GM19397 (cell line): ENCODE data around the gene PARD3.

Source experiments
- ATAC-seq: cut with Tn5 transposase; IDR thresholded peaks from one replicate; pipeline ENCODE4 v1.9.1; 2021; ENCODE audit warnings: mild to moderate bottlenecking, moderate library complexity; ENCODE audit not compliant: unreplicated experiment

Gene PARD3

DNA sequence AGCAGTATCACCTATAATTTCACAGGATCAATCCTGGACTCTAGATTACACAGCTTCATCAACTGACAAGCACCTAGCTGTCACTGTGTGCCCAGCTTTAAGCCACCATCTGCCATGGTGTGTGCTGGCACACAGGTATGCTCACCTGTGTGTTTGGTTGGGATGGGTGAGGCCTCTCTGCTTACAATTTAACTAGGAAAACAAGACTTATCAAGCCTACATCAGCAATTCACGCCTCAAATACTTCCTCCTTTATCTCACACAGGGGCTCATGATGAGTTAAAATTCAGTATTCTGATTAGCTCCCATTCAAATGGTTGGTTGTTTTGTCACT, 608.2 kb downstream of the PARD3 start:
- ATAC-seq, result no peak

DNA sequence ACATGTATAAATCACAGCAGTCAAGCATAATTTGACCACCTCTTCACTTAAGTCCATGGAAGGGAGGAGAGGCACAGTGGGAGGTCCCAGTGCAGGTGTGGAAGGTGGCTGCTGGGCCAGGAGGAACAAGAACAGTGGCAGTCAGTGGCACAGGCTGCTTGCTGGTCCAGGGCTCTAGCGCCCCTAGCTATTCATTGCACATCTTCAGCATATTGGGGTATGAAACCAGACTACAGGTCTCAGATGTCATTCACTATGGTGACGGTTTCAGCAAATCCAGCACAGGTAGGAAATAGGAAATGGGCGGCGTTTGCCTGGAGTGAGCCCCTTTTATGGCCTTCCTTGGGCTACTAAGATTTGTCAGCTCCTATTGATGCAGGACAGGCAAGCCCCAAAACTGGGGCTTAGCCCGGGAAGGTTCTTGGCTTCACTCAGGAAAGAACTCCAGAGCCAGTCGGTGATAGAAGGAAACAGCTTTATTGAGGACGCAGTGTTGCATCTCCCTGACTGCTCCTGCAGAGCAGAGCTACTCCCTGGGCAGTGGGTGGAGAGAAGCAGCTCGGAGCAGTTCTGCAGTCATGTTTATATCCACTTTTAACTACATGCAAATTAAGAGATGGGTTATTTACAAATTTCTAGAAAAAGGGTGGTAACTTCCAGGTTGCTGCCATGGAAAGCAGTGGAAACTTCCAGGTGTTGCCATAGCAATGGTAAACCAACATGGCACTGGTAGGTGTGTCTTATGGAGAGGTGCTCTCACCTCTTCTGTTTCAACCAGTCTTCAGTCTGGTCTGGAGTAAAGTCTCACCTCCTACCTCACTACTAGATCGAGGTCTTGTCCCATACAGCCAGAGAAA, 608.8 kb downstream of the PARD3 start:
- ATAC-seq, result no peak

DNA sequence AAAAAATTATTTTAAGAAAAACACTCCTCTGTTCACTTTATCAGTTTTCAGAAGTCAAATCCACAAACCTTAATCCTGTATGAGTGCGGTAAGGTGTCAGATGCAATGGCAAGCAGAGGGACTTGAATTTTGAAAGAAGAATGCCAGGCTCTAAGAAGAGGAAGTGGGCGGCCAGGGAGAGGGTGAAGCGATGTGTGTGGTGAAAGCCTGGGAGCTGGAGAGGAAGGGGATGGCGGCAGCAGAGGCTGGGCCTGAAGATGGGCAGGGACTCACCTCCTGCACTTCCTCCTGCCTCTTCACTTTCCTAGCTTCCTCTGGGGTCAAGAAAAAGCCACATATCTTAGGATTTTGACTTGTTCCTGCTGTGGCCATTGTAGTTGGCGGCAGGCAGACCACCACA, 609.6 kb downstream of the PARD3 start:
- no peak for ATAC-seq

DNA sequence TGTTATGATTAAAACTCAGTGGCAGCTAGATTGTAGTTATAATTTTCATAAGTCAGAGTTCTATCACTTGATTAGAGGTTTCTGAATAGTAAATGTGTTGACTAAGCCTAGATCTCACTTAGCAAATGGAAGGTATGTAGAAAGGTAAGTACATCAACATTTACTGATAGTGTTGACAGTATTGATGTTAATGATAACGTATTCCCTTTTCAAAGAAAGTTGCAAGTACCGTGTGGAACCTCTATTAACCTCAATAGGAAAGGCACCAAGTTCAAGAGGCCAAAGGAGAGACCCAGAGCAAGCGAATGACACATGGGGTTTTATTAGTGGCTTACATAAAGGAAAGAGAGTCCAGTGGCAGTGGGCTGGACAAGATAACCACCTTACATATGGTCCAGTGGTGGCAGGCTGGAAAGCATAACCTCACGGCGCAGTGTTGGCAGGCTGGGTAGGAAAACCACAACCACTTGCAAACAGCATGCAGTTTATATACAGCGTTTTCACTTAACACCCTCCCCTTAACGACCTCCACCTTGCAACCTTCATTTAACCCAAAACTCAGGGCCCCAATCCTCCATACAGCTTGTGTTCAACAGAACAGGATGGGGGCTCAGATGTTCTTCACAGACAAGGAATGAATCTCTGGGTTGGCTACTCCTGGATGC, 611.0 kb downstream of the PARD3 start:
- no peak for ATAC-seq

DNA sequence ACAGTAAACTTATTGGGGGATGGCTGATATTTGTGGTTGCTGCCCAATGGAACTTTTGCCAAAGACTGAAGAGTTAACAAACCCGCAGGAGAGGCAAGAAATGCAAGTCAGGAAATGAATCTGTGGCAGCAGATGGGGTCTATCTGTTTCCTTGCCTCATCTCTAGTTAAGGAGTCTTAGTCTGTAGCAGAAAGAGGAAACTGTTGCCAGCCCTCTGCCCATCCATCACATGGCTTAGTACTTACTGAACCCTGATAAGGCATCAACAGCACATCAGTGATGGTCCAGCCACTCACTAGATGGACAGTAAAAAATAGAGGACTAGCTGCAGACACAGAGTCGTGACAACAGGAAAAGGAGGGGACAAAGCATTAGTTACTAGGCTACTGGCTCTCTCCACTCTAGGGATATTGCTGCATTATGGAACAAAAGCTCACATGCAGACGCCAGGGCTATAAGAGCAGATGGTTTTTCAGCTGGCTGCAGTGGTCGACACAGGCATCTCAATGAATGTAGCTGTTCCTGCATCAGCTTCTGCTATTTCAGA, 614.7 kb downstream of the PARD3 start:
- no peak for ATAC-seq

DNA sequence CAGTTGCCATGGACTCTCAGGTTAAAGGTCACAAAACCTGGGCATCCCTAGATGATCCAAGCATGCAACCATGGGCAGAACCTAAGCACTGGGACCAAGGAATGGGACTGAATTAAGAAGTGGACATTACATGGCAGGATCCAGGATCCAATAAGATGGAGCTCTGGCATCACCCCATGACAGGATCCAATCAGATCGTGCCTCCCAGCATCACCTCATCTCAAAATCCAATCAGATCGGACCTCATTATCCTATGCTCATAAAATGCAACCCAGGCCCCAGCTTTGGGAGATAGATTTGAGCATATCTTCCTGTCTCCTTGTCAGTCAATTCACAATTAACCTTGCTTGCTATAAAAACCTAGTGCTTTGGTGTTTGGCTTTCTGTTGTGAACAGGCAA, 616.1 kb downstream of the PARD3 start:
- no peak for ATAC-seq

DNA sequence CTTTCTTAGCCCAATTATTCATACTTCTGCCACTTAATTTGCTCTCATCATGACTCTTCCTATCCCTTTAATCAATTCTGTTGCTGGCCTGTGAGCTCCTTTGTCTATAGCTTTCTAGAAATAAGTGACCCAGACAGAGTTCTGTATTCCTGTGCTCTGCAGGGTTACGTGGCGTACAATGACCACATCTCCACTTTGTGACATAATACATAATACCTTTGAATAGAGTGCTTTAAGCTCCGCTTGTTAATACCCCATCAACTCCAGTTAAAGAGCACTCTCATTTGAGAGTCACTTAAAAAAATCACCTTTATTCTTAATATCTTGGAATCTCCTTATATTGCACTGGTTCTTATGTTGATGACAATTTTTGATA, 619.0 kb downstream of the PARD3 start:
- ATAC-seq, result no peak

DNA sequence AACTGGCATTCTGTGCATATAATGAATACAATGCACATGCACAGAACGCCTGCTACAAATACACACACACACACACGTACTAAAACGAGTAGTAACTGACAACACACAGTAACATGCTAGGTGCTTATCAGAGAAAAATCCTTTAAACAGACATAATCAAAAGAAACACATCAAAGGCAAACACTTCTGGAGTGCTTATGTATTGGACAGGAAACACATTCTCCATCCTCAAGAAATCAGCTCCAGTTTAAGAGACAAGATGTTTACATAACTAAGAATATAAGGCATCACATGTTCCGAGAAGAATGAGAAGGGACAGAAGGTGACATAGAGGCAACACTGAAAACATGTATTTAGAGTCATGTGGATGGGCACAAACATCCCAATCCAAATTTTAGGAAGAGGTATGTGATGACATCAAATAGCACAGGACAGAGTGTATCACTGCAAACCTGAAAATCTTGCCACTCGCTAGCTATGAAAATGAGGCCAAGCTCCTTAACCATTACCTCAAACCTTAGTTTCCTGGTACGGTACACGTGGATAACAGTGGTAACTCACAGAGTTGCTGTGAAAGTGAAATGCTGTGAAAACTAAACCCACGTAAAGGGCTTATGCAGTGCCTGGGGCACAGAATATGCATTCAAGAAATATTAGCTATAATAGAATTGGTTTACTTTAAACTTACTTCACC, 619.6 kb downstream of the PARD3 start:
- ATAC-seq, result no peak

DNA sequence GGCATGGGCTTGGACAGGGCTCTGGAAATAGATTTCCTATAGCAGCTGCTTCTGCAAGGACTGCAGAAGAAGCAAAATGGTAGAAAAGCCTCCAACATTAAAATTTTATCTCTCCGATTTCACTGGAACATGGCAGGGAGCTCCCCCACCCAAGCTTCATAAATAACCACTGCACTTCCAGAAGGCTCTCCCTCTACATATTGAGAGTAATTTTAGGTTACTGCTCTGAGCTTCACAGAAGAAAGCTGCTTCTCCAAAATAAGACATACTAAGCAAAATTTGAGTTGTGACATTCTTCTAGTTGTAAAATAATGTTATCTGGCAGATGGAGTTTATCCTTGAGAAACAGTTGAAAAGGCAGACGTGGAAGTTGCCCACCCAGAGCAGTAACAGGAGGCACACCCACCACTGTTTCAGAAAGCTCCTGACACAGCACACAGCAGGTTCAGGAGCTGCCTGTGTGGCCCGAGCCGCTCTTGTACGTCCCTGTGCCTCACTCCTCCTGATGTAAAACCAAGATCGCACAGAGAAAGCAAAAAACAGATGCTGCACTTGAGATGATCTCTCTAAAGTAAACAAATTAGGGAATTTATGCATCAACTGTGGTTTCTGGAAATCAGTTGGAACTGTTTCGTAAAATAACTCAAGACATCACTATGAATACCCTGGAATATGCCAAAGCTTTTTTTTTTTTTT, 621.0 kb downstream of the PARD3 start:
- ATAC-seq, result no peak

DNA sequence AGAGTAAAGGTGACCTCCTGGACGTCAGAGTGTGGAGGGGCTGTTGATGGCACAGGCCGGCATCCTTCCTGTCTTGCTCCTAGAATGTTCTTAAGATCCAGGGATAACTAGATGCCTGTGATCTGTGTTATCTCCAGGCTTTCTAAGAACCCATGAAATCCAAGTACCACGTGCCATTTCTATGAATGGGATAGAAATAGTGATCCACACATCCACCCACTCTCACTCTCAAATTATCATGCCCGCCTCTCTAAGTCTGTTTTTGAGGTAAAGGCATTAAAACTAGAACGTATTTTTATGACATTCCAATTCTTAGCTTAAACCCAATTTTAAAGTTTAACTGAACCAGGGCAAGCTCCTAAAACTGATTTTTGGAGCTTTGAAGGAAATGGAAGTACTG, 622.5 kb downstream of the PARD3 start:
- ATAC-seq, result no peak

DNA sequence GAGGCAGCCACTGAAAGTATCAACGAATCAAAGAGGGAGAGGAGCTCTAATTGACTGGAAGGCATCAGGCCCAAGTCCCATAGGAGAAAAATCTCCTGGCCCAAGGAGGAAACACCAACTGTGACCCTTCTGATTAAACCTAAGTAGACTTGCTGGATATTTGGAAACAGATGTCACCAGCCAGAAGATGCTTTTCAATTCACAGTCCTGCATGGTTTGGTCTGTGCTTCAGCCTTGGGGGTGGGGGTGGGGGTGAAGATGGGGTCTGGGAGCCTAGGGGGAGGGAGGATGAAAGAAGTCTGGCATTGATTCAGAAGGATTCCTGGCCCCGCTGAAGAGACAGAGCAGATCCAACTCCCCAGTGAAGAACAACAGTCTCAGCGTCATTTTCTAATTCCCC, 623.7 kb downstream of the PARD3 start:
- no peak for ATAC-seq

DNA sequence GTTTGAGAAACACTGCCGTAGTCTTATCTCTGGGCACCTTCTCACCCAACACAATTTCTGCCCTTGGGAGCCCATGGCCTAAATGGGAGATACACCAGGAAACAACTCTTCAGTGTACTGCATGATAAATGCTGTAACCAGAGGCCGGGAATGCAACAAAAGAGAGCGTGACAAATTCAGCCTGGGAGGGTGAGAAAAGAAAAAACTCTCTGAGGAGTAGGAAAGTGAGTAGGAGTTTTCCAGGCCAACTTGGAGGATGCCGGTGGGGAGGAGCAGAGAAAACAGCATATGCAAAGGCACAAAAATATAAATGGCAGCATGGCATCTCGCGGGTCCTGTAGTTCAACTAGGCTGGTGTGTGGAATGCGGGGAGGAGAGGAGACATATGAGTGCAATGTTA, 624.5 kb downstream of the PARD3 start:
- ATAC-seq, result no peak

DNA sequence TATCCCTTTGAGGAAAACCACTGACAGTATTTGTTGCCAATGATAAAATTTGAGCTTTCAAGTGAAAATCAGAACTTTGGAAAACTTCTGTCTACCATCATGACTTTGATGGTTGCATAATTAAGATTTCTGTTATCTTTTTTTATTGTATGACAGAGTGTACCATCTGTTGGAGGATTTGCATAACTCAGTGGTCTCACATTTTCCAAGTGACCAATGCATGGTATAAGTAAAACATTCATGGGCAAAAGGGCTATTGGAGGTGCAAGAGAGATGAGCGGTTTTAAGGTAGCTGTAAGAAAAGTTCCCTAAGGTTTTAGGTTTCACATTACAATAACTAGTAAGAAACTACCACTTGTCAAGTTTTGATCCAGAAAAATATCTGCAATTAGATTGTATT, 625.3 kb downstream of the PARD3 start:
- ATAC-seq, result no peak

DNA sequence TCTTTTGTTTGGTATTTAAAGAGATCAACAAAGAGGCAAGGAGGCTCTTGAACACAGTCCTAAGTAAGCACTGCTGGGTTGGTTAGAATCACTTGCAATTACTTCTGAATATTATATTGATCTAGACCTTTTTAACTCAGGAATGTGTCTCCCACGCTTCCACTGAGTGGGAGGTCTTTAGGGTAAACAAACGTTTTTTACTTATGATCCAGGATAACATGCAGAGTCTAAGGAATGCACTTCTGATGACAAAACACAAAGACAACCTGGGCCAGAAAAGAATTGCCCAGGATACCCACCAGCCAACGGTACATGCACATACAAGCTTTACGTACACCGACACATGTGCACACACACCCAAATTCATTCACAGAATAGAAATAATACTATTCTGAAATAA, 626.9 kb downstream of the PARD3 start:
- no peak for ATAC-seq

DNA sequence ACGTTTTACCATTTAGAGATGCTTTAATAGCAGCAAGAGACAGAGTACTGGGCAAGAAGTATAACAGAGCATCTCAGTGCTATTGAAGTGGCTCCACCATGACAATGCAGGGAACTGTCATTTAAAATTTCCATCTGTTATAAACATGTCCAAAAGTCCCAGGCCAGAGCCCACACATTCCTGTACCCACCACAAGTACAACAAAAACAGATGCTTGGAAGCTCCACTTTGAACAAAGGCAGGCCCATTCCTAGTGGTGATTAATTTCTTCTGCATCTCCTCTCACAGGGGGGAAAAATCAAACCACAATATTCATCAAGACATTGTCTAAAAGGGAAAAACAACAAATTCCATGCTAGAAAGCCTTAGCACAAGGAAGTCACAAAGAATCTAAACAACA, 627.9 kb downstream of the PARD3 start:
- no peak for ATAC-seq

DNA sequence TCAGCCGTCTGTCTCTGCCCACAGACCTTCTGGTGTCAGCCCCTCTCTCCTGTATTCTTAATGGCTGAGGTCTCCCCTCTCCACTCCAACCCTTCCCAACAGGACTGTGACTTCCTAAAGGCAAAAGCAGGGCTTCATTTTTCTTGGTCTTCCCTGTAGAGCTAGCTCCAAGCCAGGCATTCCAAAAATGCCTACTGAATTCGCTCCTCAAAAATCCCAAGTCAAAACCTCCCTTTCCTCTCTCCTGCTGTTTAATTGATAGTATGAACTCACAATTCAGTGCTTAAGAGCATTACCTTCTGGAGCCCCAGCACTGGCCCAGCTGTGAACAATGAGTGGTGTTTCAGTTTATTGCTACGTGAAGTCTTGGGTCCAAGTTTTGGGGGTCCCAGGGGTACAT, 628.4 kb downstream of the PARD3 start:
- no peak for ATAC-seq

DNA sequence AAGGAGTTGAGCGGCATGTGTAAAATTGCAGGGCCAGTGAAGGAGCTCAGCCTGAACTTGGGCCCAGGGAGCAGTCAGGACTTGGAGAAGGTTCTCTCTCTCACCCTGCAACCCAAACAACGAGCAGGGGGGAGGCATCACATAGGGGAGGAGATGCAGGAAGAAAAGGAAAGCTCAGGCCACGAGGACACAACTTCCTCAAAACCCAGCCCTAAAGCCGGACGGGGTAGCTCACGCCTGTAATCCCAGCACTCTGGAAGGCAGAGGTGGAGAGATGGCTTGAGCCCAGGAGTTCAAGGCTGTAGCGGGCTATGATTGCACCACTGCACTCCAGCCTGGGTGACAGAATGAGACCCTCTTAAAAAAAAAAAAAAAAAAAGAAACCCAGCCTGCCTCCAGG, 629.1 kb downstream of the PARD3 start:
- no peak for ATAC-seq

DNA sequence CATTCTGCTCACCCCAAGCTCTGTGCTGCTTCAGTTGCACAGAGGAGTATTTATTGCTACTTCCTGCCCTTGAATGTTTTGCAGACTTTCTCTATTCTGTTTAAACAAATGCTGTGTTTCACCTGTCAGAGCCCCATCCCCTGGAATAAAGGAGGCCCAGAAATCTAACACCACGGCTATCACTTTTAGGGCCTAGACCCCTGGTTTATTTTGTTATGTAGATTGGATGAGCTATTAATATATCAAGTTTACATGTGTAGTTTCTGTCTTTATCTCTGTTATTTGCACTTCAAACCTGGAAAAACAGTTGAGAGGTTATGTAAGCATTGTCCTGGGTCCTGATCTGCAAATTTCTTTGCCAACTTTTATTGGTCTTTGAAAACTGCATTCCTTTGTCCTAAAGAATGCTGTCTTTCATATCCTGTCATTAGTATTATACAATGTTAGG, 630.1 kb downstream of the PARD3 start:
- no peak for ATAC-seq

DNA sequence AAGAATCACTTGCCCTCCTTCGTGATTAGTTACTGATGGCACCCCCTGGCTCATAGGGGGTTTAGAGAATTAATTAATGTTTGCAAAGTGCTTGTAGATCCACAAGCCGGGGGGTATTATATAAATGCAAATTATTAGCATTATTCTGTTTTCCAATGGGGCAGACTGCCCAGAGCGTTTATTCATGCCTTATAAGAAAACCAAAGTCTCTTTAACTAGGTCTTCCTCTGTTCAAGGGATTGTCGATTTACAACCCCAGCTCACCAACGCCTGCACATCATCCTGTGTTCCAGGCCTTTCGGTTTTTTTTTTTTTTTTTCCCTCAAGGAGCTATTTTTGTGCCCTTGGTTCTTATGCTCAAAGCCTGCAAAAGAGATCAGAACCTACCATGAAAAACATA, 630.7 kb downstream of the PARD3 start:
- no peak for ATAC-seq

DNA sequence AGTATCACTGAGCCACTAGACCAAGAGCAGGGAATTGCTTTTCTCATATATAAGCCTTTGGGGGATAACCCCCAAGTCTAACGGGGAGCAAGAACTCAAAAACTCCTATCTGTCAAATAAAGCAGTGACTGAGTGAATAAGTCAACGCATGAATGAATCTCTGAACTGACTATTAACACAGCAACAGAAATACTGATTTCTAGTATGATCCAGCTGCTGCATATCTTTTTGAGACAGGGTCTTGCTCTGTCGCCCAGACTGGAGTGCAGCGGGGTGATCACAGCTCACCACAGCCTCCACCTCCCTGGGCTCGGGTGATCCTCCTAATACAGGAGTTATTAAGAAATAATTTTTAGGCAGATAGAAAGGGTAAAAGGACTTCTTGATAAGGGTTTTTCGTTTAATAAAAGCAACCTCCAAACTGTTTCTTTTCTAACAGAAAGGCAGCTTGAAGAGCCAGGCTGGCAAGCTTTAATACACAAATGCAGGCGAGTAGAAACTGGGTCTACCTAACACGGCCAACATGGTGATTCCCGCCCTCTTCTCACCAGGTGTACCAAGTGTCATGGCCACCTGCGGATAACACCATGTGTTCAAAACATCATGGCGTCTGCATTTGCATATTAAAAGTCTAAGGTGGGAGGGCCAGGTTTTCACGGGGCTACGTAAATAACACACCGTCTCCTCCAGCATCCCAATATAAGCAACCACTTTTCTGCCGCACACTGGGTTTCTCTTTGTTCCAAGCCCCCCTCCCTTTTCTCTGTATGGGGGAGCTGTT, 631.9 kb downstream of the PARD3 start:
- no peak for ATAC-seq
